ENCODE data around the gene PSMA2. TPM values are rescaled to one million over a fixed set of nuclear protein-coding genes. Genes with fewer than 3 reads are reported as not detected.

Gene PSMA2
- total and polyA plus RNA-seq, 2 experiments from 2014 or later: 118 to 213 TPM

GRCh38 chr7:42883950-42884349, 48.0 kb downstream of the PSMA2 start:
- Histone ChIP-seq H3K79me2 (peaks cover 2% of the 10 kb centered on the region), H3K4me1 (ENCODE audit: insufficient read depth) (peaks cover 7% of the 10 kb centered on the region), H4K20me1 (ENCODE audit: insufficient read depth, poor library complexity, severe bottlenecking) (no peaks in the 10 kb centered on the region), H3K4me2 (no peak overlapping the region), H3K9me3 (ENCODE audit: low read depth) (no peaks in the 10 kb centered on the region), H3K27me3 (no peaks in the 10 kb centered on the region), H3K4me3 (no peak overlapping the region), H3K36me3 (replicated peaks; ENCODE audit: insufficient read depth, low read depth) (no peaks in the 10 kb centered on the region), H2AFZ (no peak overlapping the region), H3K9me2 (replicated peaks; ENCODE audit: insufficient read depth) (no peaks in the 10 kb centered on the region), H3K27ac (no peak overlapping the region)
- DNase-seq (ENCODE audit: low spot score): no peak
- TF ChIP-seq EZH2 (IDR thresholded peaks at IDR 0.05; ENCODE audit: borderline replicate concordance) (no peak), EZH2phosphoT487 (IDR thresholded peaks at IDR 0.05; ENCODE audit: low read depth, severe bottlenecking, unreplicated experiment) (no peak), CTCF (IDR thresholded peaks at IDR 0.05; ENCODE audit: poor library complexity) (no peak)
- WGBS (ENCODE audit: low lambda C conversion rate, missing lambda C conversion rate): 95% methylated on average over 6 of the region's 6 CpGs

- 76% methylated on average over 2 of the region's 2 CpGs for WGBS (ENCODE audit: low lambda C conversion rate, missing lambda C conversion rate)
- Histone ChIP-seq H3K36me3 (replicated peaks; ENCODE audit: insufficient read depth, low read depth) (no peaks in the 10 kb centered on the region), H4K20me1 (ENCODE audit: insufficient read depth, poor library complexity, severe bottlenecking) (no peaks in the 10 kb centered on the region), H3K9me3 (ENCODE audit: low read depth) (no peaks in the 10 kb centered on the region), H3K4me1 (ENCODE audit: insufficient read depth) (no peaks in the 10 kb centered on the region), H3K9me2 (replicated peaks; ENCODE audit: insufficient read depth) (no peaks in the 10 kb centered on the region), H3K27ac (no peak overlapping the region), H3K27me3 (no peaks in the 10 kb centered on the region), H3K79me2 (no peaks in the 10 kb centered on the region), H2AFZ (no peak overlapping the region), H3K4me3 (no peak overlapping the region), H3K4me2 (no peak overlapping the region)
- TF ChIP-seq CTCF (IDR thresholded peaks at IDR 0.05; ENCODE audit: poor library complexity) (no peak), EZH2 (IDR thresholded peaks at IDR 0.05; ENCODE audit: borderline replicate concordance) (no peak), EZH2phosphoT487 (IDR thresholded peaks at IDR 0.05; ENCODE audit: low read depth, severe bottlenecking, unreplicated experiment) (no peak)
- DNase-seq (ENCODE audit: low spot score): no peak
Measured at GRCh38 chr7:42880392-42880791, 51.6 kb downstream of the PSMA2 start.

GRCh38 chr7:42878303-42878702, 53.7 kb downstream of the PSMA2 start:
- H3K4me1 ChIP-seq (ENCODE audit: insufficient read depth): no peaks in the 10 kb centered on the region
- no peak overlapping the region for H3K4me2 ChIP-seq
- H4K20me1 ChIP-seq (ENCODE audit: insufficient read depth, poor library complexity, severe bottlenecking): no peaks in the 10 kb centered on the region
- DNase-seq (ENCODE audit: low spot score): no peak
- no peak overlapping the region for H2AFZ ChIP-seq
- no peaks in the 10 kb centered on the region for H3K79me2 ChIP-seq
- no peaks in the 10 kb centered on the region for H3K9me3 ChIP-seq (ENCODE audit: low read depth)
- H3K27ac ChIP-seq: no peak overlapping the region
- TF ChIP-seq EZH2 (IDR thresholded peaks at IDR 0.05; ENCODE audit: borderline replicate concordance): no peak
- TF ChIP-seq EZH2phosphoT487 (IDR thresholded peaks at IDR 0.05; ENCODE audit: low read depth, severe bottlenecking, unreplicated experiment): no peak
- TF ChIP-seq CTCF (IDR thresholded peaks at IDR 0.05; ENCODE audit: poor library complexity): no peak
- WGBS (ENCODE audit: low lambda C conversion rate, missing lambda C conversion rate): 85% methylated on average over 3 of the region's 3 CpGs
- H3K4me3 ChIP-seq: no peak overlapping the region
- no peaks in the 10 kb centered on the region for H3K9me2 ChIP-seq (replicated peaks; ENCODE audit: insufficient read depth)
- H3K27me3 ChIP-seq: no peaks in the 10 kb centered on the region
- H3K36me3 ChIP-seq (replicated peaks; ENCODE audit: insufficient read depth, low read depth): no peaks in the 10 kb centered on the region

- no peak for DNase-seq (ENCODE audit: low spot score)
- Histone ChIP-seq H3K4me3 (no peak overlapping the region), H3K9me3 (ENCODE audit: low read depth) (no peaks in the 10 kb centered on the region), H2AFZ (no peak overlapping the region), H3K79me2 (no peaks in the 10 kb centered on the region), H3K27ac (no peak overlapping the region), H3K9me2 (replicated peaks; ENCODE audit: insufficient read depth) (no peaks in the 10 kb centered on the region), H3K27me3 (no peaks in the 10 kb centered on the region), H3K4me1 (ENCODE audit: insufficient read depth) (no peaks in the 10 kb centered on the region), H3K4me2 (no peak overlapping the region), H4K20me1 (ENCODE audit: insufficient read depth, poor library complexity, severe bottlenecking) (no peaks in the 10 kb centered on the region), H3K36me3 (replicated peaks; ENCODE audit: insufficient read depth, low read depth) (no peaks in the 10 kb centered on the region)
- TF ChIP-seq EZH2 (IDR thresholded peaks at IDR 0.05; ENCODE audit: borderline replicate concordance) (no peak), CTCF (IDR thresholded peaks at IDR 0.05; ENCODE audit: poor library complexity) (no peak), EZH2phosphoT487 (IDR thresholded peaks at IDR 0.05; ENCODE audit: low read depth, severe bottlenecking, unreplicated experiment) (no peak)
- WGBS (ENCODE audit: low lambda C conversion rate, missing lambda C conversion rate): 76% methylated on average over 2 of the region's 2 CpGs
Measured at GRCh38 chr7:42877862-42878261, 54.1 kb downstream of the PSMA2 start.
